ENCODE measurements around the gene TMPRSS9.

GRCh38 chr19:2408247-2408646 is 48.2 kb downstream of the TMPRSS9 start:
- TF ChIP-seq ZFP30 (CRISPR knock-in tag; IDR thresholded peaks at IDR 0.05): no peak
- TF ChIP-seq RARB (CRISPR knock-in tag; IDR thresholded peaks at IDR 0.05): no peak
- TF ChIP-seq CREB5 (CRISPR knock-in tag; IDR thresholded peaks at IDR 0.05; ENCODE audit: low read depth): no peak
- no peak for TF ChIP-seq PATZ1 (CRISPR knock-in tag; IDR thresholded peaks at IDR 0.05; ENCODE audit: borderline replicate concordance)
- no peak for TF ChIP-seq ZNF8 (CRISPR knock-in tag; IDR thresholded peaks at IDR 0.05)
- no peak for TF ChIP-seq TCF4 (CRISPR knock-in tag; IDR thresholded peaks at IDR 0.05; ENCODE audit: borderline replicate concordance)
- TF ChIP-seq BACH2 (CRISPR knock-in tag; IDR thresholded peaks at IDR 0.05; ENCODE audit: borderline replicate concordance): no peak
- no peak for TF ChIP-seq ZNF565 (CRISPR knock-in tag; conservative IDR thresholded peaks at IDR 0.05; ENCODE audit: low read depth)
- TF ChIP-seq GLIS3 (CRISPR knock-in tag; IDR thresholded peaks at IDR 0.05): no peak
- TF ChIP-seq OSR1 (CRISPR knock-in tag; IDR thresholded peaks at IDR 0.05): no peak
- no peak for TF ChIP-seq ISL1 (CRISPR knock-in tag; IDR thresholded peaks at IDR 0.05)
- no peak for TF ChIP-seq ESRRG (CRISPR knock-in tag; IDR thresholded peaks at IDR 0.05)

All from SK-N-SH treated with all-trans-retinoic acid at 6 μM for 48 hours (cell line).